ENCODE data around the gene ANAPC16.

- no peak for TF ChIP-seq CTCF (IDR thresholded peaks at IDR 0.05)
- no peak for TF ChIP-seq POLR2A (IDR thresholded peaks at IDR 0.05; ENCODE audit: low read depth)
Measured at GRCh38 chr10:72173619-72174296, 42.1 kb upstream of the ANAPC16 start.
